OCI-LY7 (cell line): ENCODE measurements around the gene LHFPL6. TPM values are rescaled to one million over a fixed set of nuclear protein-coding genes. Genes with fewer than 3 reads are reported as not detected.

Experiments
- BruUV-seq: library from RNA; stranded (reverse); fragments of 400-500 nt; replicated peaks from 2 replicates; lab custom pipeline; 2021; lab: Mats Ljungman, UMichigan
- CTCF ChIA-PET: fragments of 300-600 bp; sonication (Branson Sonifier 250); formaldehyde crosslinking; loops from one replicate; lab custom pipeline; 2022; ENCODE audit warnings: antibody characterized with exemption; ENCODE audit not compliant: unreplicated experiment; lab: Charles Lee
- POLR2A ChIA-PET: fragments of 300-600 bp; sonication (Branson Sonifier 250); formaldehyde crosslinking; loops from one replicate; lab custom pipeline; 2022; ENCODE audit warnings: antibody characterized with exemption; lab: Charles Lee
- DNase-seq: peaks from one replicate; pipeline ENCODE4 v3.0.0-alpha.2; 2015; ENCODE audit warnings: low spot score
- H2AFZ ChIP-seq: fragments of 200-600 bp; sonication (generic), shearing (Covaris generic); 2 replicates; pipeline ENCODE4 v1.6.1; 2014; ENCODE audit warnings: mild to moderate bottlenecking, antibody characterized with exemption, low read length, moderate library complexity
- H3K27ac ChIP-seq: fragments of 200-600 bp; sonication (generic); 2 replicates; pipeline ENCODE4 v1.5.1; 2014; ENCODE audit warnings: mixed run types, low read depth, mild to moderate bottlenecking, moderate library complexity, low read length, inconsistent platforms; ENCODE audit not compliant: poor library complexity, severe bottlenecking
- H3K36me3 ChIP-seq: fragments of 200-600 bp; sonication (generic); 2 replicates; pipeline ENCODE4 v1.6.1; 2014; ENCODE audit warnings: mild to moderate bottlenecking, antibody characterized with exemption, low read length, moderate library complexity, mixed read lengths; ENCODE audit not compliant: insufficient read depth
- H3K4me1 ChIP-seq: fragments of 200-600 bp; sonication (generic); 2 replicates; pipeline ENCODE4 v1.5.1; 2014; ENCODE audit warnings: mild to moderate bottlenecking, low read length; ENCODE audit not compliant: insufficient read depth, poor library complexity, severe bottlenecking
- H3K4me2 ChIP-seq: fragments of 200-600 bp; sonication (generic); 2 replicates; pipeline ENCODE4 v1.6.1; 2014; ENCODE audit warnings: mild to moderate bottlenecking, low read length
- H3K4me3 ChIP-seq: fragments of 200-600 bp; sonication (generic); 2 replicates; pipeline ENCODE4 v1.5.1; 2014; ENCODE audit warnings: mild to moderate bottlenecking, low read depth, low read length; ENCODE audit not compliant: poor library complexity, severe bottlenecking
- H3K79me2 ChIP-seq: fragments of 200-600 bp; sonication (generic); 2 replicates; pipeline ENCODE4 v1.6.1; 2016; ENCODE audit warnings: low read depth, mild to moderate bottlenecking, low read length, moderate library complexity, mixed read lengths; ENCODE audit not compliant: insufficient read depth
- H3K9me2 ChIP-seq: fragments of 200-600 bp; sonication (generic); 2 replicates; pipeline ENCODE4 v1.6.1; 2016; ENCODE audit warnings: mild to moderate bottlenecking, low read length, mixed read lengths; ENCODE audit not compliant: insufficient read depth
- H3K9me3 ChIP-seq: fragments of 200-600 bp; sonication (generic); 2 replicates; pipeline ENCODE4 v1.6.1; 2014; ENCODE audit warnings: mild to moderate bottlenecking, mixed run types, low read length, mixed read lengths
- H4K20me1 ChIP-seq: fragments of 200-600 bp; sonication (generic); 2 replicates; pipeline ENCODE4 v1.6.1; 2014; ENCODE audit warnings: mild to moderate bottlenecking, antibody characterized with exemption, low read length, moderate library complexity, mixed read lengths; ENCODE audit not compliant: insufficient read depth
- EZH2phosphoT487 ChIP-seq: fragments of 200-600 bp; sonication (generic); IDR thresholded peaks from 2 replicates; pipeline ENCODE4 v1.6.1; 2018; ENCODE audit warnings: low read depth, borderline replicate concordance, mild to moderate bottlenecking, mixed run types, antibody characterized with exemption, low read length, moderate library complexity, mixed read lengths
- intact Hi-C: fragments of 100-400 bp; cut with micrococcal nuclease; formaldehyde crosslinking; loops from one replicate; pipeline ENCODE4 v1.10.0; 2022; ENCODE audit not compliant: unreplicated experiment
- total RNA-seq, 2 experiments: library from RNA; depleted of rRNA in 1 of 2; stranded (reverse); fragments of >200 nt in 1 of 2; shearing (Covaris generic) in 1 of 2; gene quantifications; 2 replicates each; pipeline ENCODE4 v1.2.3, GENCODE V29; 2014 to 2022
- TF ChIP-seq, protein P1 (sequence below): fragments of 200-600 bp; sonication (generic); conservative IDR thresholded peaks from 2 replicates; pipeline ENCODE4 v1.5.1; 2014; ENCODE audit warnings: mild to moderate bottlenecking, antibody characterized with exemption, low read length, moderate library complexity, mixed read lengths

Gene LHFPL6
- total RNA-seq, 2 experiments from 2014 or later: 15.1 to 27.7 TPM

GRCh38 chr13:39375601-39376000, 227.4 kb downstream of the LHFPL6 start:
- no peaks in the 10 kb centered on the region for H3K9me3 ChIP-seq
- no peak overlapping the region for H2AFZ ChIP-seq
- DNase-seq: no peak
- H3K4me3 ChIP-seq: no peak overlapping the region
- H3K79me2 ChIP-seq: no peaks in the 10 kb centered on the region
- H3K4me2 ChIP-seq: no peak overlapping the region
- POLR2A ChIA-PET: no interaction called here
- no peak overlapping the region for H3K27ac ChIP-seq
- H3K4me1 ChIP-seq: no peaks in the 10 kb centered on the region
- no peaks in the 10 kb centered on the region for H3K9me2 ChIP-seq
- H3K36me3 ChIP-seq: no peaks in the 10 kb centered on the region
- TF ChIP-seq EZH2phosphoT487: no peak
- TF ChIP-seq, protein P1, sequence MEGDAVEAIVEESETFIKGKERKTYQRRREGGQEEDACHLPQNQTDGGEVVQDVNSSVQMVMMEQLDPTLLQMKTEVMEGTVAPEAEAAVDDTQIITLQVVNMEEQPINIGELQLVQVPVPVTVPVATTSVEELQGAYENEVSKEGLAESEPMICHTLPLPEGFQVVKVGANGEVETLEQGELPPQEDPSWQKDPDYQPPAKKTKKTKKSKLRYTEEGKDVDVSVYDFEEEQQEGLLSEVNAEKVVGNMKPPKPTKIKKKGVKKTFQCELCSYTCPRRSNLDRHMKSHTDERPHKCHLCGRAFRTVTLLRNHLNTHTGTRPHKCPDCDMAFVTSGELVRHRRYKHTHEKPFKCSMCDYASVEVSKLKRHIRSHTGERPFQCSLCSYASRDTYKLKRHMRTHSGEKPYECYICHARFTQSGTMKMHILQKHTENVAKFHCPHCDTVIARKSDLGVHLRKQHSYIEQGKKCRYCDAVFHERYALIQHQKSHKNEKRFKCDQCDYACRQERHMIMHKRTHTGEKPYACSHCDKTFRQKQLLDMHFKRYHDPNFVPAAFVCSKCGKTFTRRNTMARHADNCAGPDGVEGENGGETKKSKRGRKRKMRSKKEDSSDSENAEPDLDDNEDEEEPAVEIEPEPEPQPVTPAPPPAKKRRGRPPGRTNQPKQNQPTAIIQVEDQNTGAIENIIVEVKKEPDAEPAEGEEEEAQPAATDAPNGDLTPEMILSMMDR: no peak
- H4K20me1 ChIP-seq: no peaks in the 10 kb centered on the region
- CTCF ChIA-PET: no interaction called here
- no TSS peak for BruUV-seq
- intact Hi-C loops: no loop called here

GRCh38 chr13:39374741-39375189, 228.2 kb downstream of the LHFPL6 start:
- ChIA-PET CTCF (no interaction called here), POLR2A (interaction anchor here (0.7 kb wide), 2 partner anchors 8 to 9 kb away, joined by 3 to 4 read pairs; no protein-coding TSS in a partner anchor)
- no peak overlapping the region for H3K27ac ChIP-seq
- no peak overlapping the region for H3K4me3 ChIP-seq
- H3K9me3 ChIP-seq: no peaks in the 10 kb centered on the region
- no peak for DNase-seq
- intact Hi-C loops: no loop called here
- H3K9me2 ChIP-seq: no peaks in the 10 kb centered on the region
- no peaks in the 10 kb centered on the region for H4K20me1 ChIP-seq
- TF ChIP-seq, protein P1: no peak
- TF ChIP-seq EZH2phosphoT487: no peak
- H3K36me3 ChIP-seq: no peaks in the 10 kb centered on the region
- no peak overlapping the region for H2AFZ ChIP-seq
- no TSS peak for BruUV-seq
- H3K79me2 ChIP-seq: no peaks in the 10 kb centered on the region
- H3K4me2 ChIP-seq: no peak overlapping the region
- no peaks in the 10 kb centered on the region for H3K4me1 ChIP-seq

- Histone ChIP-seq H3K36me3 (no peaks in the 10 kb centered on the region), H3K27ac (no peak overlapping the region), H3K79me2 (no peaks in the 10 kb centered on the region), H3K4me1 (no peaks in the 10 kb centered on the region), H2AFZ (no peak overlapping the region), H3K4me2 (no peak overlapping the region), H3K4me3 (no peak overlapping the region), H3K9me2 (no peaks in the 10 kb centered on the region), H3K9me3 (no peaks in the 10 kb centered on the region), H4K20me1 (no peaks in the 10 kb centered on the region)
- no peak for DNase-seq
- CTCF ChIA-PET: no interaction called here
- intact Hi-C loops: no loop called here
- TF ChIP-seq EZH2phosphoT487: no peak
- TF ChIP-seq, protein P1: no peak
- POLR2A ChIA-PET: no interaction called here
- BruUV-seq: no TSS peak
Measured at GRCh38 chr13:39373145-39373544, 229.8 kb downstream of the LHFPL6 start.
